B cell (primary cell): ENCODE data around the gene MC1R.

Experiments
- CTCF ChIP-seq: fragments of 200-600 bp; IDR thresholded peaks from one replicate; pipeline ENCODE4 v1.8.0; 2022; ENCODE audit warnings: antibody characterized with exemption, mild to moderate bottlenecking
- EZH2 ChIP-seq: IDR thresholded peaks from 2 replicates; pipeline ENCODE4 v1.6.1; 2012; ENCODE audit warnings: borderline replicate concordance, low read depth, mild to moderate bottlenecking, moderate library complexity, low read length; ENCODE audit not compliant: insufficient read depth, poor library complexity, severe bottlenecking

GRCh38 chr16:89917773-89918452 is 749 bp upstream of the MC1R start:
- TF ChIP-seq CTCF (no peak), EZH2 (no peak)
